Stomach (tissue), 4 donors: Measurements from ENCODE around the gene RANBP1.

Experiments
- CTCF ChIP-seq, 7 experiments: fragments of 450-650 bp in 4 of 7; fragments of 200-600 bp in 3 of 7; sonication (generic) in 3 of 7; IDR thresholded peaks; one replicate each; pipeline ENCODE4 v1.5.1; 2016 to 2019; ENCODE audit warnings: antibody characterized with exemption in 7 of 7, control low read depth in 2 of 7, mild to moderate bottlenecking in 1 of 7
- EP300 ChIP-seq: sonication (generic); formaldehyde crosslinking; IDR thresholded peaks from one replicate; pipeline ENCODE4 v1.6.1; 2017; ENCODE audit warnings: antibody characterized with exemption
- POLR2A ChIP-seq, 4 donors: fragments of 450-650 bp; IDR thresholded peaks; one replicate each; pipeline ENCODE4 v1.6.1; 2016; ENCODE audit warnings: antibody characterized with exemption in 4 of 4, control low read depth in 2 of 4, mild to moderate bottlenecking in 1 of 4, moderate library complexity in 1 of 4
- POLR2AphosphoS5 ChIP-seq, 3 donors: sonication (generic); formaldehyde crosslinking; IDR thresholded peaks; one replicate each; pipeline ENCODE4 v1.6.1; 2016; ENCODE audit warnings: antibody characterized with exemption in 3 of 3

- TF ChIP-seq CTCF (IDR thresholded peaks at IDR 0.05) = no peak
- TF ChIP-seq POLR2A (IDR thresholded peaks at IDR 0.05) = no peak
- no peak for TF ChIP-seq EP300
- TF ChIP-seq POLR2AphosphoS5 (IDR thresholded peaks at IDR 0.05) = no peak
Observed at GRCh38 chr22:20157430-20158183, 41.7 kb downstream of the RANBP1 start.
